Endothelial cell of hepatic sinusoid (primary cell): ENCODE data around the gene TEX26.

Experiments
- in situ Hi-C: cut with HindIII; loops from 2 replicates; pipeline ENCODE4 v1.10.0; 2017; ENCODE audit warnings: low sequenced_read_pairs

Gene TEX26

GRCh38 chr13:30932481-30933353, at the start of gene TEX26:
Gene TEX26, plus strand, starts transcription at chr13:30932656. Its CDS starts 60 bp downstream, at chr13:30932716.
- in situ Hi-C loops, result no loop called here

GRCh38 chr13:30882996-30883766, 49.3 kb upstream of the TEX26 start:
- in situ Hi-C loops, result no loop called here

- in situ Hi-C loops, result no loop called here
Measured at GRCh38 chr13:30884543-30884942, 47.9 kb upstream of the TEX26 start.

DNA sequence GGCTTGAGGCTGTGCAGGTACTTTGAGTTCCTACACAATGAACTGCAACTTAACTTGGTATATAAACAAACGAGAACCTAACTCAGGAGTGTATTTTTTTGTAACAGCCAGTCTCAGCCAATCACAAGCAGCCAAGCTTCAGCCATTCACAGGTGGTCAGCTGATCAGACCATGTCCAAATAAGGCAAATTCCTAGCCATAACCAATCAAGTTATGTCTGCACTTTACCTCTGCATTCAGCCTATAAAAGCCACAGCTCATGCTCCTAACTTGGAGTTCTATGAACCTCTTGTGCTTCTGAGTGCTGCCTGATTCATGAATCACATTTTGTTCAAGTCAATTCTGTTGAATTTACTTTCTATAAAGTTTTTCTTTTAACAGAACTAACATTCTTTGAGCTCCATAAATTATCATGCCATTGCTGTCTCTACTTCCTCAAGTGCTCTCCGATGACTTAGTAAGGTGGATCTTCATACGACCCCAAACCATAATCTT, 43.2 kb upstream of the TEX26 start:
- in situ Hi-C loops, result no loop called here

- in situ Hi-C loops, result no loop called here
Measured at GRCh38 chr13:30892966-30893365, 39.5 kb upstream of the TEX26 start.

DNA sequence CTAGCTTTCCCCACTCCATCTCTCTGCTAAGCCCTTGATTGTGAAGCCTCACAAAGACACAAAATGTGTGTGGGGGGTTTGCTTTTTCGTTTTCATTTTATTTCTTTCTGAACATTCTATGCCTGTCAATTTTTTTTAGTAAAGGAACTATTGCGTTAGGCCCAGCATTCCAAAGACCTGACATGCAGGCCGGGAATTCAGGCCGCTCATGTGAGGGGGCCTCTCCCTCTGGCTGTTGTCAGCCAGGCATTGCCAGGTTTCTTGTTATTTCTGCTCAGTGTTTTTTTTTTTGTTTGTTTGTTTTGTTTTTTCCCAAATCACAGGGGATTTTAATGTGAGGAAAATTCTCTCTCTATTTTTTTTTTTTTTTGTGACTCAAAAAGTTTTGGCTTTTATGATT, 36.7 kb upstream of the TEX26 start:
- in situ Hi-C loops, result no loop called here

DNA sequence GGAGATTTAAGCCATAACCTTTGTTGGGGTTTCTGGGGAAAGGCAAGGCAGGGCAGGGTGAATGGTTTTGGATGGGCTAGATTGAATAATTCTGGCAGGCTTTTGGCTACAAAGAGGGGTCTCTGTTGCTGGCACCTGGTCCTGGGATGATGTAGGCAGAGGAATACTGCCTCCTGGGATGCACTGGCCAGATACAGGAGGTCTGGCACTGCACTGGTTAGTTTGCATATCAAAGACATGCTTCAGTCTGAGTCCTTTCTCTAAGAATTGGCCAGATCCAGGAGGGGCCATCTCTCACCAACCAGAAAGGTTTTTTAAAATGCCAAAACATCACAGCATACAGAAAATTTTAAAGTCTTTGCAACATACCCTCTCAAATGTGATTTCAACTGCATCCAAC, 34.4 kb upstream of the TEX26 start:
- in situ Hi-C loops, result no loop called here

DNA sequence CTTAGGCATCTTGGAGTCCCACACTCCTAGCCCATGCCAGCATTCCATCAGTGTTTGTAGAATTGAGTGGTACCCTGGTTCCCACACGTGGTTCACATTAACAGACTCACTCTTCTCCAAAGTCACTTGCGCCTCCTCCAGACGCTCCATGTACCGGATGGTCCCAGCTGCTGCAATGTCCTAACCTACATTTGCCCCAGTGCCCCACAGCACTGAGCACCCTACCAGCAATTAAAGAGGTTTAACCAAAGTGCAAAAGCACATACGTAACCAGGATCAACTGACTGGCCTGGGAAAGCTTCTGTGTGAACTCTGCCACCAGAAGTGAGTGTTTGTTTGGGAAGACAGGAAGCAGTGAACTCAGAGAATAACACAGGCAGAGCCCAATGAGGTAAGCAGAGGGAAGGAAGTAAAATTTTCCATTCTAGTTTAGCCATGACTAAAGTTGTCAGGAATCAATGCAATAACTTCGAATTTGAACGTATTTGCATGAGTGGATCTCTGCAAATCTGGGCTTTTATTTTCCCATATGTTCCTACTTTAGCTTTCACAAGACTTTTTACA, 33.7 kb upstream of the TEX26 start:
- in situ Hi-C loops, result no loop called here

DNA sequence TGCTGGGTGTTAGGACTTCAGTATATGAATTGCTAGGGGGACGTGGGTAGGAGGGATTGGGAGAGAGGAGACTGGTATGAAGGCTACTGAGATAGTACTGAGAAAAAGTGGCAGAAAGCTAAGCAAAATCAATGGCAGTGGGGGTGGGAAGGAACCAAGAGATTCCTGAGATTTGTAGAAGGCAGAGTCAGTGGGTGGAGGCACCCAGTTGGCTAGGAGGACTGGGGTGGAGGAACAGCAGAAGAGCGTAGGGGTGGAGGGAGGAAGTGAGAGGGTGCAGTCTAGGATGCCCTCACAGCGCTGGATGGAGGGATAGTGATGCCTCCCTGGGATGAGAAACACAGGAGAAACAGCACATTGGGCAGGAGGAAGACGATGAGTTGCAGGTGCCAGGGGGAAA, 32.0 kb upstream of the TEX26 start:
- in situ Hi-C loops, result no loop called here

DNA sequence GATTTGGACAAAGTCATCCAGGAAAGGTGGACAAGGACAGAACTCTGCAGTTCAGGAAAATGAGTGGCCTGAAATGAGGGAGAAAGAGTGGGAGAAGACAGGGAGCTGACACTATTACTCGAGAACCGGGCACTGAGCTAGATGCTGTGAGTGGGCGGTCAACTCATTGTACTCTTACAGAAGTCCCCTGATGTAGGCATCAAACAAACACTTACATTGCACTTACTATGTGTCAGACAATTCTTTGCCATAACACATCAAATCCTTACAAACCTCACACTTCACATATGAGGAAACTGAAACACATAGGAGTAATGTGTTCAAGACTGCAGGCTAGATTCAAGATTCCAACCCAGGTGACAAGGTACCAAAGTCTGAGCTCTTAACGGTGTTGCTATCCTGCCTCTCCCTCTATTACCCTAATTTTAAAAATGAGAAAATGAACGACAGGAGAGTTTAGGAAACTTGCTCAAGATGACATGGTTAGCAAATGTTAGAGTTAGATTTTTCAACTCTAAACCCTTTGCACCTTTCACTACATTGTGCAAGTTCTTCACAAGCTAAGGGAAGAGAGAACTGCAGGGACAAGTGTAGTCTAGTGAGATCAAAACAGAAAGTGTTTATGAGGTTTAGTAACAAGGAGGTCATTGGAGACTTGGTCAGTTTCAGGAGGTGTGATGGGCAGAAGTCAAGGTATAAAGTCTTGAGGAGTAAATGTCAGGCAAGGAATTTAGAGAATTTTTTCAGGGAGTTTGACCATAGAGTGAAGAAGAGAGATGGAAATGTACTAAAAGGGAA, 31.3 kb upstream of the TEX26 start:
- in situ Hi-C loops, result no loop called here

- in situ Hi-C loops, result no loop called here
Measured at GRCh38 chr13:30904043-30904442, 28.4 kb upstream of the TEX26 start.

- in situ Hi-C loops, result no loop called here
Measured at GRCh38 chr13:30905932-30906383, 26.5 kb upstream of the TEX26 start, which contains the start of gene MEDAG. Gene MEDAG, plus strand, starts transcription at chr13:30906271. Its CDS starts 245 bp downstream, at chr13:30906516.

DNA sequence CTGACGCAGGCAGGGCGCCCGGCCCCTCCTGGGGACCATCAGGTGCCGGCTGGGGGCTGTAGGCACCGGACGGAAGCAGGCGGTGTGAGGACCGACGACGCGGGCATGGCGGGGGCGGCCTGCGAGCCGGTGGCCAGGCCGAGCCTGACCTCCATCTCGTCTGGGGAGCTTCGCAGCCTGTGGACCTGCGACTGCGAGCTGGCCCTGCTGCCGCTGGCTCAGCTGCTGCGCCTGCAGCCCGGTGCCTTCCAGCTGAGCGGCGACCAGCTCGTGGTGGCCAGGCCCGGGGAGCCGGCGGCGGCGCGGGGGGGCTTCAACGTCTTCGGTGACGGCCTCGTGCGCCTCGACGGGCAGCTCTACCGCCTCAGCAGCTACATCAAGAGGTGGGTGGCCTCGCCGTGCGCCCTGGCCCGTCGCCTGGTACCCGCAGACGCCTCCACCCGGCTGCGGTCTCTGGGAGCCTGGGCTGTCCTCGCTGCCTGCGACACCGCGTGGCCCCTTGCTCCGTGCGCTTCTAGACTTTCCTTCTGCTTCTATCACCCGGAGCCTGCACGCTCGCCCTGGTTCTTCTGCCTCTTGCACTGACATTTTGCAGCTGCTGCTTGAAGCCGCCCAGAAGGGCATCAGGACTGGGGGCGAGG, 25.9 kb upstream of the TEX26 start:
- in situ Hi-C loops, result no loop called here

DNA sequence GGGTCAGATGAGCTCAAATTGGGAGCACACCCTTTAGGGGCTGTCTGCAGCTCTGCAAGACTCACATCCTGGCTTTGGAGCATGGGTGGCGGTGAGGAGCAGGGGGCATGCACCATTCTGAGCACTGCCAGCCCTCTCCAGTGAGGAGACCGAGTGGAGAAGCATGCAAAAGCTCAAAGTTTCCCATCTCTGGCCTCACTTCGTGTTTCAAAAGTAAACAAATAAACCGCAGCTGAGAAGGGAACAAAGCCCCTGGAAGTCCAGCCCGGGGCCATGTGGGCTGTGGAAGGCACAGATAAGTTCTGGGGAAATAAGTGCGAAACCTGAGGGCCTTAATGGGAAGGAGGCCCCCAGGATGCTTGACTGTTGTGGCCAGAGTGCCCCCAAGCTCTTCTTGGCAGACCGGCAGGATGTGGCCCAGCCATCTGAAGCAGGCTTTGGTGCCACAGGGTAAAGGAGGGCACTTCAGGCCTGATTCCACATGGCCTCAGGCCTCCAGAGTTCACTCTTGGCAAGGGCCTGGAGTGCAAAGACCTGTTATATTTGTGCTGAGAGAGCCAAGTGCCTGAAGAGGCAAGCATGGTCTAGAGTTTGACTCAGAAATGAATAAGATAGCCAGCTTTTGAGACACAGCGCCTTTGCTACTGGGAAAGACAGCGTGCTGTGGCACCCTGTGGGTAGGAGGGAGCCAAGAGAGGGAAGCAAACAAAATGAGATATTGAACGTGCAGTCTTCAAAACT, 25.2 kb upstream of the TEX26 start:
- in situ Hi-C loops, result no loop called here

- in situ Hi-C loops, result no loop called here
Measured at GRCh38 chr13:30908416-30908980, 24.0 kb upstream of the TEX26 start.

DNA sequence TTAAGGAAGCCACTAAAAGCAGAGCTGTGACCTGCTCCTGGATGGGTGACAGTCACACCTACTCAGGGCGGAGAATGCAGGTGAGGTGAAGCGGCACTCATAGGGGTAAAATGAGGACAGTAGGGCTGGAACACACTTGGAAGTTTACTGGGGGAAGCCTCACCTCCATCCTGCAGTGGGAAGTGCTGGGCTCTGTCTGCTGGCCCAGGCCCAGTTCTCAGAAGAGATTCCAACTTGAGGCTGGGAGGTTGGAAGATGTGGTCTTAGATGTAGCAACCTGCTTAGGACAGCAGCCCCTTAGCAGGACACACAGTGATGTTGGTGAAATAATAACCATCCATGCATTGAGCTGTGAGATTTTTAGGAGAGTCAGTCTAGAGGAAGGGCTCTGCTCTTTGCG, 21.8 kb upstream of the TEX26 start:
- in situ Hi-C loops, result no loop called here

GRCh38 chr13:30915691-30916541, 16.5 kb upstream of the TEX26 start:
- in situ Hi-C loops, result no loop called here

- in situ Hi-C loops, result no loop called here
Measured at GRCh38 chr13:30916991-30917390, 15.5 kb upstream of the TEX26 start.
